ENCODE data around the gene AP3D1. TPM values are rescaled to one million over a fixed set of nuclear protein-coding genes. Genes with fewer than 3 reads are reported as not detected.

The AP3D1 gene
- total and polyA plus RNA-seq, 9 of the 15 experiments (the other 6 are each of a cell fraction or from before 2014, with no cell fraction given), result 1.2 to 86.1 (median 35.9) TPM

DNA sequence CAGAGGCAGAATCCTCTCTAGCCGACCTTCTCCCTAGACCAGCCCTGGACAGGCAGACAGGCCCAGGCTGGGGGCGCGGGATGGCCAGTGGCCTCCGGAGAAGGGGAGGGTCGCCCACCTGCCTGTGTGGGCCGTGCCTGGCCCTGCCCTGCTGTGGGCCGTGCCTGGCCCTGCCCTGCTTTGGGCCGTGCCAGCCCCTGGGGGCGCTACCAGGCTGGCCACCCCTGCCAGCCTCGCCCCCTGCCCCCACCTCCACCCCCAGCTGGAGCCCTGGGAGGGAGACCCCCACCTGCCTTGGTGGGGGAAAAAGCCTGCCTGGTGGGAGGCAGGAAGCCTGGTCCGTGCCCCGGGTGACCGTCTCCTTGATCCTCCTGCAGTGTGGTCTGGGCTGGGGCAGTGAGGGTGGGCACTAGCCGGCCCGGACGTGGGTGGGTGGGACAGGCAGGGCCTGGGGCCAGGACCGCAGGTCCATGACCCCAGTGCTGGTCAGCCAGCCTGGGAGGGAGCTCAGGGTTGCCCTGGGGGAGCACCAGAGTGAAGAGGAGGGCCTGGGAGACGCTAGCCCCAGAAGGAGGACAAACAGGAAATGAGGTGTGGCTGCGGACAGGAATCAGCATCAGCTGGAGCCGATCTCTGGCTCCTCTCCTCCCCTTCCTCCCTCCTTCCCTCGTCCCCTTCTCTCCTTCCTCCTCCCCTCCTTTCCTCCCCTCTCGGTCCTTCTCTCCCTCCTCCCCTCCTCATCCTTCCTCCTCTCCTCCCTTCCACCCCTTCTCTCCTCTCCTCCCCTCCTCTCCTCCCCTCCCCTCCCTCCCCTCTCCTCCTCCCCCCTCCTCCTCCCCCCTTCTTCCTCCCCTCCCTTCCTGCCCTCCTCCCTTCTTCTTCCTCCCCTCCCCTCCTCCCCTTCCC, 95.2 kb downstream of the AP3D1 start (continued):
- TF ChIP-seq, protein P1, sequence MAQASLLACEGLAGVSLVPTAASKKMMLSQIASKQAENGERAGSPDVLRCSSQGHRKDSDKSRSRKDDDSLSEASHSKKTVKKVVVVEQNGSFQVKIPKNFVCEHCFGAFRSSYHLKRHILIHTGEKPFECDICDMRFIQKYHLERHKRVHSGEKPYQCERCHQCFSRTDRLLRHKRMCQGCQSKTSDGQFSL (CRISPR knock-in tag; IDR thresholded peaks at IDR 0.05), result peak; percentile 68; the same call in 1 of the 2 replicates
- TF ChIP-seq, protein P1 (tag; IDR thresholded peaks at IDR 0.05), result peak in 1 of 2 experiments; percentile 51; a peak in 1 of 4 replicates
- no peak for TF ChIP-seq SRSF1 (IDR thresholded peaks at IDR 0.05; ENCODE audit: low read depth, low read length)
- TF ChIP-seq, protein P2, sequence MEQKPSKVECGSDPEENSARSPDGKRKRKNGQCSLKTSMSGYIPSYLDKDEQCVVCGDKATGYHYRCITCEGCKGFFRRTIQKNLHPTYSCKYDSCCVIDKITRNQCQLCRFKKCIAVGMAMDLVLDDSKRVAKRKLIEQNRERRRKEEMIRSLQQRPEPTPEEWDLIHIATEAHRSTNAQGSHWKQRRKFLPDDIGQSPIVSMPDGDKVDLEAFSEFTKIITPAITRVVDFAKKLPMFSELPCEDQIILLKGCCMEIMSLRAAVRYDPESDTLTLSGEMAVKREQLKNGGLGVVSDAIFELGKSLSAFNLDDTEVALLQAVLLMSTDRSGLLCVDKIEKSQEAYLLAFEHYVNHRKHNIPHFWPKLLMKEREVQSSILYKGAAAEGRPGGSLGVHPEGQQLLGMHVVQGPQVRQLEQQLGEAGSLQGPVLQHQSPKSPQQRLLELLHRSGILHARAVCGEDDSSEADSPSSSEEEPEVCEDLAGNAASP (IDR thresholded peaks at IDR 0.05), result no peak
- TF ChIP-seq, protein P3, sequence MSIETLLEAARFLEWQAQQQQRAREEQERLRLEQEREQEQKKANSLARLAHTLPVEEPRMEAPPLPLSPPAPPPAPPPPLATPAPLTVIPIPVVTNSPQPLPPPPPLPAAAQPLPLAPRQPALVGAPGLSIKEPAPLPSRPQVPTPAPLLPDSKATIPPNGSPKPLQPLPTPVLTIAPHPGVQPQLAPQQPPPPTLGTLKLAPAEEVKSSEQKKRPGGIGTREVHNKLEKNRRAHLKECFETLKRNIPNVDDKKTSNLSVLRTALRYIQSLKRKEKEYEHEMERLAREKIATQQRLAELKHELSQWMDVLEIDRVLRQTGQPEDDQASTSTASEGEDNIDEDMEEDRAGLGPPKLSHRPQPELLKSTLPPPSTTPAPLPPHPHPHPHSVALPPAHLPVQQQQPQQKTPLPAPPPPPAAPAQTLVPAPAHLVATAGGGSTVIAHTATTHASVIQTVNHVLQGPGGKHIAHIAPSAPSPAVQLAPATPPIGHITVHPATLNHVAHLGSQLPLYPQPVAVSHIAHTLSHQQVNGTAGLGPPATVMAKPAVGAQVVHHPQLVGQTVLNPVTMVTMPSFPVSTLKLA (conservative IDR thresholded peaks at IDR 0.05), result no peak
- TF ChIP-seq SMARCC2 (IDR thresholded peaks at IDR 0.05; ENCODE audit: low read depth), result no peak
- TF ChIP-seq YBX1 (IDR thresholded peaks at IDR 0.05), result no peak
- no peak for TF ChIP-seq ZSCAN29 (IDR thresholded peaks at IDR 0.05)
- TF ChIP-seq, protein P4, sequence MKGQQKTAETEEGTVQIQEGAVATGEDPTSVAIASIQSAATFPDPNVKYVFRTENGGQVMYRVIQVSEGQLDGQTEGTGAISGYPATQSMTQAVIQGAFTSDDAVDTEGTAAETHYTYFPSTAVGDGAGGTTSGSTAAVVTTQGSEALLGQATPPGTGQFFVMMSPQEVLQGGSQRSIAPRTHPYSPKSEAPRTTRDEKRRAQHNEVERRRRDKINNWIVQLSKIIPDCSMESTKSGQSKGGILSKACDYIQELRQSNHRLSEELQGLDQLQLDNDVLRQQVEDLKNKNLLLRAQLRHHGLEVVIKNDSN (CRISPR knock-in tag; IDR thresholded peaks at IDR 0.05), result no peak
- no peak; the same call in 1 of the 2 replicates for TF ChIP-seq ARID4B (CRISPR knock-in tag; IDR thresholded peaks at IDR 0.05)
- TF ChIP-seq ELF2 (CRISPR knock-in tag; IDR thresholded peaks at IDR 0.05), result no peak
- no peak for TF ChIP-seq ZNF140 (CRISPR knock-in tag; IDR thresholded peaks at IDR 0.05)
- no peak for TF ChIP-seq FOXK1 (CRISPR knock-in tag; IDR thresholded peaks at IDR 0.05; ENCODE audit: borderline replicate concordance)
- TF ChIP-seq JUND (IDR thresholded peaks at IDR 0.05; ENCODE audit: borderline replicate concordance, low read depth, low read length), result peak; percentile 71
- TF ChIP-seq JUND (tag; IDR thresholded peaks at IDR 0.05; ENCODE audit: borderline replicate concordance, low read depth, low read length), result peak; percentile 27; the same call in 1 of the 3 replicates
- TF ChIP-seq CREB5 (CRISPR knock-in tag; IDR thresholded peaks at IDR 0.05), result no peak
